Measurements from ENCODE around the gene EMP3.

EMP3 gene

DNA sequence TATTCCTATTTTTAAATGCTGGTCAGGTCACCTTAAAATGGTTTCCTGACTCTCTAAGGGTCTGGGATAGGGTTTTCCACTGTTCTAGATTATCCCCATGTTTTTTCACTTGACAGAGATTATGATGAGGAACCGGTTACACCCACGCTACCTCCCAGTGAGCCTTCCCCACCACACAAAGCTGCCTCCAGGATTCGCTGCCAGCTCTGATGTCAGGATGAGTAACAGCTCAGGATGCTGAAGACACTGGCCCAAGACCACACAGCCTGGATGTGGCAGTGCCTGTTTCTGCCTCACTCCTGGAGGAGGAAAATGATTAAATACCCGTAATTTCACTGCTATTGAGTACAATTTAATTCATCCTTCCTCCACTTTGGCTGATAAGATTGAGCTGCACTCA lies 32.6 kb upstream of the EMP3 start:
- peak; percentile 45 for DNase-seq (ENCODE audit: extremely low read depth, low read depth)
- TF ChIP-seq, protein P1, sequence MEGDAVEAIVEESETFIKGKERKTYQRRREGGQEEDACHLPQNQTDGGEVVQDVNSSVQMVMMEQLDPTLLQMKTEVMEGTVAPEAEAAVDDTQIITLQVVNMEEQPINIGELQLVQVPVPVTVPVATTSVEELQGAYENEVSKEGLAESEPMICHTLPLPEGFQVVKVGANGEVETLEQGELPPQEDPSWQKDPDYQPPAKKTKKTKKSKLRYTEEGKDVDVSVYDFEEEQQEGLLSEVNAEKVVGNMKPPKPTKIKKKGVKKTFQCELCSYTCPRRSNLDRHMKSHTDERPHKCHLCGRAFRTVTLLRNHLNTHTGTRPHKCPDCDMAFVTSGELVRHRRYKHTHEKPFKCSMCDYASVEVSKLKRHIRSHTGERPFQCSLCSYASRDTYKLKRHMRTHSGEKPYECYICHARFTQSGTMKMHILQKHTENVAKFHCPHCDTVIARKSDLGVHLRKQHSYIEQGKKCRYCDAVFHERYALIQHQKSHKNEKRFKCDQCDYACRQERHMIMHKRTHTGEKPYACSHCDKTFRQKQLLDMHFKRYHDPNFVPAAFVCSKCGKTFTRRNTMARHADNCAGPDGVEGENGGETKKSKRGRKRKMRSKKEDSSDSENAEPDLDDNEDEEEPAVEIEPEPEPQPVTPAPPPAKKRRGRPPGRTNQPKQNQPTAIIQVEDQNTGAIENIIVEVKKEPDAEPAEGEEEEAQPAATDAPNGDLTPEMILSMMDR (IDR thresholded peaks at IDR 0.05; ENCODE audit: low read depth, low read length) = no peak

DNA sequence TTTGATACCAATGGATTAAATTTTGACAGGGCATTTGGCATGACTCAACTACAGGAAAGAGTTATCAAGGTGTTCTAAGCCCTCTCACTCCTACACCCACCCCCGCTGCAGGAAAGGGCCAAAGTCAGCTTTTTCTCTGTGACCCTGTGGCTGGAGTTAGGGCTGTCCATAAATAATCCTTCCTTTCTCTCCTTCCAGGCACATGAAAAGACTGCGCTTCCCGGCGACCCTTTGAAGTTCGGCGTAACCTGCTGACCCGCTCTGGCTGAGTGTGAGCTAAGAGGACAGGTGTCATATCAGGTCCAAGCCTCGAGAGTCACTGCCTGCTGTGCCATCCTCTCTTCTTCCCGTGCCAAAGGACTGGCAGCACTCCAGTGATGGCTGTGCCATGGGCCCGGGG lies 29.9 kb upstream of the EMP3 start:
- no peak for DNase-seq (ENCODE audit: extremely low read depth, low read depth)
- TF ChIP-seq, protein P1 (IDR thresholded peaks at IDR 0.05; ENCODE audit: low read depth, low read length) = no peak

DNA sequence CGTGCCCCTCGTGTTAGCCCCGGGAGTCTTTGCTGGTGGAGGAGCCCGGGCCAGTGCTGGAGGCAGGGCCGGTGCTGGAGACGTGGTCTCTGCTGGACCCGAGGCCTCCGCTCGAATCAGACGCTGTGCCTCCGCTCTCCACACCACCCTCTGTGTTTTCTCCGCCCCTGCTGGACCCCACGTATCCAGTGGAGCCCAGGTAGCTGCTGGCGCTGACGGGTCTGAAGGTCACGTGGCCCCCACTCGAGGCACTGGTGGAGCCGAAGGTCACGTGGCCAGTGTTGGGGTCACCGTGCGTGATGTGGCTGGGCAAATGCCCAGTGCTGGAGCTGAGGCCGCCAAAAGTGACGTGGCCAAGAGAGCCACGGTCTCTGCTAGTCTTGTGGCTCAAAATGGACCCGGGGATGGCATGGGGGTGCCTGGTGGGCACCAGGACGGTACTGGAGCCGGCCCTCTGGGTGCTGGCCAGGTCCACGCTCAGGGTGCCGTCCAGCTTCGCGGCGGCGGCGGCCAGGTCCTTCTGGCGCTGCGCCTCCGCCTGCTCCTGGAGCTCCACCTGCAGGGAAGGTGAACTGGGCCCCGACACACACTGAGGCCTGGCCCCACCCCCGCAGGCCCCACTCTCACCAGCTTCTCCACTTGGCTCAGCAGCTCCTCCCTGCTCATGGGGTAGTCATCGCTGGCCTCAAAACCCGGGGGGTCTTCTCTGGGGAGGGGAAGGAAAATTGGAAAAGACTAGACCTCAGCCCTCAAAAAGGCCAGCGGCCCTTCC lies 28.2 kb upstream of the EMP3 start:
- DNase-seq (ENCODE audit: extremely low read depth, low read depth) = no peak
- TF ChIP-seq, protein P1 (IDR thresholded peaks at IDR 0.05; ENCODE audit: low read depth, low read length) = no peak

DNA sequence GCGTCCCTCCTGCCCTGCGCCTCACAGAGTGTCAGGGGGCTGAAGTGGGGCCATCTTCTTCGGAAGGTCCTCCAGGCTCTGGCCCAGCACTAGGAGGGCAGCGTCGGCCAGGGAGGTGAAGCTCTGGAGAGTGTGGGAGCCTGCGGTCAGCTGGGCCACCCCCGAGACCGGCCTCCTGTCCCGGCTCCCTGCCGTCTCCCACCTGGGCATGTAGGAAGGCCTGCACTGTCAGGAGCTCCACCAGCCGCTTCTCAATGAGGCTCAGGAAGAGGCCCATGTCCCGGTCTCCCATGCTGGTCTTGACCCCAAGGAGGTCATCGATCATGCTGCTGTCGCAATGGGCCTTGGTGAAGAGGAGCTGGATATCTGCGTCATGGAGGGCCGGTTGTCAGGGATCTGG lies 27.4 kb upstream of the EMP3 start:
- TF ChIP-seq, protein P1 (IDR thresholded peaks at IDR 0.05; ENCODE audit: low read depth, low read length) = no peak
- no peak for DNase-seq (ENCODE audit: extremely low read depth, low read depth)

DNA sequence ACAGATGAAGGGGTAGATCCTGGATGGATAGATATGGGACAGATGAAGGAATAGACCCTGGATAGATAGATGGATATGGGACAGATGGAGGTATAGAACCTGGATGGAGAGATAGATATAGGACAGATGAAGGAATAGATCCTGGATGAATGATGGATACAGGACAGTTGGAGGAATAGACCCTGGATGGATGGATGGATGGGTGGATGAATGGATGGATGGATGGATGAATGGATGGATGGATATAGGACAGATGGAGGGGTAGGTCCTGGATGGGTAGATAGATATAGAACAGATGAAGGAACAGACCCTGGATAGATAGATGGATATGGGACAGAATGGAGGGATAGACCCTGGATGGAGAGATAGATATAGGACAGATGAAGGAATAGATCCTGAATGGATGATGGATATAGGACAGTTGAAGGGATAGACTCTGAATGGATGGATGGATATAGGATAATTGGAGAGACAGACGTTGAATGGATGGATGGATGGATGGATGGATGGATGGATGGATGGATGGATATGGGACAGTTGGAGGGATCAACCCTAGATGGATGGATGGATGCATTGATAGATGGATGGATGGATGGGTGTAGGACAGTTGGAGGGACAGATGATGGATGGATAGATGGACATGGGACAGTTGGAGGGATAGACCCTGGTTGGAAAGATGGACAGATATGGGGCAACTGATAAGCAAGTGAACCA lies 23.3 kb upstream of the EMP3 start:
- TF ChIP-seq, protein P1 (IDR thresholded peaks at IDR 0.05; ENCODE audit: low read depth, low read length) = no peak
- no peak for DNase-seq (ENCODE audit: extremely low read depth, low read depth)

DNA sequence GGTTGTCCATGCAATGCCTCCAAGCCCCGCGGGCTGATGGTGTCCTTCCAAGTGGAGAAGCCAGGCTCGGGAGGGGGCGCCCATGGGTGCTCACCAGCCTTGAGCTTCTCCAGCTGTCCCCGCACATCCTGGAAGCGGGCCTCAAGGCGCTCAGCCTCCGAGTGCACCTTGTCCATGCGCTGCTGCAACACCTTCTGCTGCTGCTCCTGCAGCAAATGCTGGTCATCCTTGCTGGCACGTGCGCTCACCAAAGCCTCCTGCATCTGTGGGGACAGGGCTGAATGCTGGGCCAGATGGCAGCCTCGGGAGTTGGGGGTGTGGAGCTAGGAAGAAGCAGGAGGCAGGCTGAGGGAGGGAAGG lies 22.8 kb upstream of the EMP3 start:
- TF ChIP-seq, protein P1 (IDR thresholded peaks at IDR 0.05; ENCODE audit: low read depth, low read length) = no peak
- no peak for DNase-seq (ENCODE audit: extremely low read depth, low read depth)

DNA sequence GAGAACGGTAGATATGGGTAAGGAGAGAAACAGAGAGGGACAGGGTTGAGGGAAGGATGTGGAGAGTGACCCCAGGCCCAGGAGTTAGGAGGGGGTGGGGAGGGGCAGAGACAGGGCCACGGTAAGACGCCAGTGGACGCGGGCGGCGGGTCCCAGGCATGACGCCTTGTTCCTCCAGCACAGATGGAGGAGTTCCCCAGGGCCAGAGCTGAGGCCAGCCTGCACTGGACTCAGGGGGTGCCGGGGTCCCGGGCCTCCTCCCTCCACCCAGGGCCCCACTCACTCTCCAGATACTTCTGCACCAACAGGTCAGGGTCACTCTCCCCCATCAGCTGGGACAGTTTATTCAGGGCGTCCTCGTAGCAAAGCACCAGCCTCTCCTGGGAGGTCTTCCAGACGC lies 22.0 kb upstream of the EMP3 start:
- TF ChIP-seq, protein P1 (IDR thresholded peaks at IDR 0.05; ENCODE audit: low read depth, low read length) = no peak
- no peak for DNase-seq (ENCODE audit: extremely low read depth, low read depth)

Data from AG09319 (cell line).